ENCODE data around the gene LAMTOR2. TPM values are rescaled to one million over a fixed set of nuclear protein-coding genes. Genes with fewer than 3 reads are reported as not detected.

LAMTOR2 gene
- 35.0 and 40.1 TPM in 2 replicates for total RNA-seq

GRCh38 chr1:156054500-156055280, at the start of gene LAMTOR2:
Gene LAMTOR2, plus strand, starts transcription at chr1:156054782. Its CDS starts 108 bp downstream, at chr1:156054890.

GRCh38 chr1:156020293-156021092, 34.1 kb upstream of the LAMTOR2 start, which contains the start of gene SSR2:
Gene SSR2, minus strand, starts transcription at chr1:156020951. Its CDS starts 784 bp downstream, at chr1:156020167.

DNA sequence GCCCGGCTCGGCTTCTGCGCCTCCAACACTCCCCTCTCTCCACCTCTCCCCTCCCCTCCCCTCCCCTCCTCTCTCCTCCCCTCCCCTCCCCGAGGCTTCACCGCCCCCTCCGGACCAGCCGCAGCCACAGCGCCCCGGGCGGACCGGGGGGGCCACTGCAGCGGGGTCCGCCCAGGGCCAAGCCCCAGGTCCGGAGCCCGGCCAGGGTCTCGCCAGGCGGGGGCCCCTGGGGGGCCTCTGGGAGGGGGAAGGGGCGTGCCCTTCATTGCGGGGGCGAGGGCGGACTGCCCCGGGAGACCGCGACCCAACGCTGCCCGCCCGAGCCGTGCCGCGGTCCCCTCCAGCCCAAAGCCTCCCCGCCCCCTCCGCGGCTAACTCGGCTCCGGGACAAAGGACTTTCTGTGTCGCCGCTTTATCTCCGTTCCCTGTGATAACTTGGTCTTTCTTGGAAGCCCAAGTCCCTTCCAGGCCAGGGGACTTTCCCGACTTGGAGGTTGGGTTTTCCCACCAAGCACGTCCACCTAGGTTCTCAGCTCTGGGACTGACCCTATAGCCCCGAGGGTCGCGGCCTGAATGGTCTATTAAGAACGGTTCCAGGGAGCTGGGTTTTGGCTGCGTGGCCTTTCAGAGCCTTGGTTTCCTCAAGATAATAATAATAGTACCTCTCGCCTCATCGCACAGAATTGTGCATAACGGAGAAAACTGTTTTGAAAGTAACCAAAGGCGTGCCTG, 648 bp upstream of the LAMTOR2 start, which contains the start of gene UBQLN4:
Gene UBQLN4 (minus strand): TSS at position 31 of the 732 bp plus-strand sequence. CDS start 97 bp downstream, outside the sequence.

GRCh38 chr1:156060937-156061636, 6.5 kb downstream of the LAMTOR2 start, which contains the start of gene RAB25:
Gene RAB25, plus strand, starts transcription at chr1:156061160. Its CDS starts 241 bp downstream, at chr1:156061401.

DNA sequence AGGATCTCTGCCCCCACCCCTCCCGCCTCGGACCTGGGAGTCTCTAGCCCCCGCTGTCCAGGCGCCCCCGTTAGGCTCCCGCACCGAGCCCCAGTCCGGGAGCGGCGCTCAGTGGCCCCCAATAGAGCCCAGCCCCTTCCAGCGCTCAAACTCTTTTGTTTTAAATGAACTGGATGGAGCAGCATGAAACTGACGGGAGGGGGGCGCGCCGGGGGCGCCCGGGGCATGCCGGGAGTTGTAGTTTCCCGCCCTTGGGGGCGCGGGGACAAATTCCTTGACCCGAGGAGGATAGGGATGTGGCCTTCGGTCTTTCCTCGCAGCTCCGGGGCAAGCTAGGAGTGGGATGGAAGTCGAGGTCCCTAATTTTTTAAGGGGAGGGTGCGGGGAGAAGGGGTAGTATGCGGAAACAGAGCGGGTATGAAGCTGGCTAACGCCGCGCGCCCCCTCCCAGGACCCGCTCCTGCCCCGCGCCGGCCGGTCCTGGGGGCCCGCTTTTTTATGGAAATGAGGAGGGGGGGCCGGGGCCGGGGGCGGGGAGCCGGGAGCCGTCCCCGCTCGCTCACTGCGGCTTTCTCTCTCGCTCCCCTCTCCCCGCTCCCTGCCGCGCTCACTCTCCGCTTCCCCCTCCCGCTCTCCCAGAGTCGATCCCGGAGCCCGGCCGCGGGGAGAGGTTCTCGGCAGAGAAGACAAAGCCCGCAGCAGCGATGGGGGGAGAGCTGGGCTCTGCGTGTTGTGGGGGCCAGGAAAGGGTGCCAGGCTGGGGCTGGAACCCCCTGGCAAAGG, 27.9 kb downstream of the LAMTOR2 start, which contains the start of gene MEX3A:
Gene MEX3A (minus strand): TSS at position 157 of the 783 bp plus-strand sequence. CDS start 467 bp downstream, outside the sequence.

Other genes starting within 250 kb of the LAMTOR2 start
- 33.2 and 33.8 TPM in 2 replicates for gene GON4L, start 197.6 kb upstream of the LAMTOR2 start, total RNA-seq
- 40.4 and 46.0 TPM in 2 replicates for gene SYT11, start 195.2 kb upstream of the LAMTOR2 start, total RNA-seq
- 40.2 and 53.9 TPM in 2 replicates for gene RIT1, start 143.4 kb upstream of the LAMTOR2 start, total RNA-seq
- 35.7 and 36.5 TPM in 2 replicates for gene KHDC4, start 120.4 kb upstream of the LAMTOR2 start, total RNA-seq
- gene RXFP4, start 113.1 kb upstream of the LAMTOR2 start, total RNA-seq: 0.11 and 0.12 TPM in 2 replicates
- 183 and 207 TPM in 2 replicates for gene ARHGEF2, start 76.2 kb upstream of the LAMTOR2 start, total RNA-seq
- 628 and 681 TPM in 2 replicates for gene SSR2, start 33.8 kb upstream of the LAMTOR2 start, total RNA-seq
- gene UBQLN4, start 984 bp upstream of the LAMTOR2 start, total RNA-seq: 12.8 and 14.7 TPM in 2 replicates
- gene RAB25, start 6.4 kb downstream of the LAMTOR2 start, total RNA-seq: not detected in 2 replicates
- 0.89 and 1.7 TPM in 2 replicates for gene MEX3A, start 27.7 kb downstream of the LAMTOR2 start, total RNA-seq
- gene LMNA, start 59.9 kb downstream of the LAMTOR2 start, total RNA-seq: 1,149 and 1,765 TPM in 2 replicates
- 0.66 and 1.2 TPM in 2 replicates for gene SEMA4A, start 98.8 kb downstream of the LAMTOR2 start, total RNA-seq
- gene SLC25A44, start 139.3 kb downstream of the LAMTOR2 start, total RNA-seq: 7.6 and 11.2 TPM in 2 replicates
- gene PMF1, start 158.2 kb downstream of the LAMTOR2 start, total RNA-seq: 28.9 and 45.6 TPM in 2 replicates
- 0.11 TPM in 1 of 2 replicates, not detected in the other for gene BGLAP, start 187.4 kb downstream of the LAMTOR2 start, total RNA-seq
- 0.22 and 0.37 TPM in 2 replicates for gene PAQR6, start 193.3 kb downstream of the LAMTOR2 start, total RNA-seq
- gene SMG5, start 228.0 kb downstream of the LAMTOR2 start, total RNA-seq: 54.8 and 59.2 TPM in 2 replicates
- gene TMEM79, start 229.5 kb downstream of the LAMTOR2 start, total RNA-seq: 1.3 and 2.5 TPM in 2 replicates
- gene GLMP, start 240.9 kb downstream of the LAMTOR2 start, total RNA-seq: 38.3 and 69.4 TPM in 2 replicates
- not detected in 2 replicates for gene VHLL, start 244.5 kb downstream of the LAMTOR2 start, total RNA-seq

Measured in uterine smooth muscle cell (primary cell).